Esophagus squamous epithelium (tissue), 5 donors: ENCODE measurements around the gene ACTR1B. TPM values are rescaled to one million over a fixed set of nuclear protein-coding genes. Genes with fewer than 3 reads are reported as not detected.

Source experiments
- DNase-seq: peaks from one replicate; lab custom pipeline; 2025; lab: John Stamatoyannopoulos, UW
- H3K27ac ChIP-seq, 4 donors: fragments of 200-600 bp; sonication (generic); one replicate each; pipeline ENCODE4 v1.5.1; 2016 to 2019; ENCODE audit warnings: mild to moderate bottlenecking in 1 of 4
- H3K27me3 ChIP-seq, 4 donors: fragments of 200-600 bp; sonication (generic); 1 replicate in 3 of 4; 2 replicates in 1 of 4; pipeline versions ENCODE4 v1.5.1 to v1.6.0; 2017 to 2021; ENCODE audit warnings: antibody characterized with exemption in 1 of 4
- H3K36me3 ChIP-seq, 3 donors: fragments of 200-600 bp; sonication (generic); one replicate each; pipeline ENCODE4 v1.5.1; 2016 to 2019
- H3K4me1 ChIP-seq, 3 donors: fragments of 200-600 bp; sonication (generic); one replicate each; pipeline ENCODE4 v1.5.1; 2017 to 2019
- H3K4me3 ChIP-seq, 4 donors: fragments of 200-600 bp; sonication (generic); 1 replicate in 3 of 4; 2 replicates in 1 of 4; pipeline ENCODE4 v1.5.1; 2016 to 2019; ENCODE audit warnings: mild to moderate bottlenecking in 2 of 4, moderate library complexity in 1 of 4
- H3K9me3 ChIP-seq, 3 donors: fragments of 200-600 bp; sonication (generic); one replicate each; pipeline ENCODE4 v1.5.1; 2016 to 2019
- POLR2A ChIP-seq, 4 donors: fragments of 450-650 bp; IDR thresholded peaks; one replicate each; pipeline ENCODE4 v1.6.1; 2017; ENCODE audit warnings: antibody characterized with exemption in 4 of 4, mild to moderate bottlenecking in 4 of 4, moderate library complexity in 3 of 4
- WGBS, 2 donors: methylation state at CpG; one replicate each; pipeline ENCODE4 v1.1.5; 2018; 5-methylcytosine and 5-hydroxymethylcytosine counted together
- intact Hi-C: fragments of 100-400 bp; cut with DNase I; formaldehyde crosslinking; loops from one replicate; pipeline ENCODE4 v1.15.0; 2022
- total RNA-seq, 4 donors: library from RNA; depleted of rRNA; stranded (reverse); fragments of >200 nt; gene quantifications; one replicate each; pipeline ENCODE4 v1.1.0, GENCODE V29; 2016
- TF ChIP-seq, protein P1 (sequence below), 6 experiments: fragments of 450-650 bp in 4 of 6; fragments of 200-600 bp in 2 of 6; sonication (generic) in 2 of 6; IDR thresholded peaks; one replicate each; pipeline ENCODE4 v1.5.1; 2016 to 2019; ENCODE audit warnings: antibody characterized with exemption in 6 of 6, mild to moderate bottlenecking in 4 of 6, moderate library complexity in 4 of 6
- donor health status: DM: yes; HTN: yes; CAD: no.

Gene ACTR1B
- total RNA-seq, 4 donors from 2014 or later: 29.3 to 57.8 (median 47.5) TPM

- no peak overlapping the region for H3K27ac ChIP-seq
- no peaks in the 10 kb centered on the region for H3K27me3 ChIP-seq
- intact Hi-C loops: no loop called here
- no peaks in the 10 kb centered on the region for H3K36me3 ChIP-seq
- no peak for TF ChIP-seq POLR2A (IDR thresholded peaks at IDR 0.05)
- TF ChIP-seq, protein P1, sequence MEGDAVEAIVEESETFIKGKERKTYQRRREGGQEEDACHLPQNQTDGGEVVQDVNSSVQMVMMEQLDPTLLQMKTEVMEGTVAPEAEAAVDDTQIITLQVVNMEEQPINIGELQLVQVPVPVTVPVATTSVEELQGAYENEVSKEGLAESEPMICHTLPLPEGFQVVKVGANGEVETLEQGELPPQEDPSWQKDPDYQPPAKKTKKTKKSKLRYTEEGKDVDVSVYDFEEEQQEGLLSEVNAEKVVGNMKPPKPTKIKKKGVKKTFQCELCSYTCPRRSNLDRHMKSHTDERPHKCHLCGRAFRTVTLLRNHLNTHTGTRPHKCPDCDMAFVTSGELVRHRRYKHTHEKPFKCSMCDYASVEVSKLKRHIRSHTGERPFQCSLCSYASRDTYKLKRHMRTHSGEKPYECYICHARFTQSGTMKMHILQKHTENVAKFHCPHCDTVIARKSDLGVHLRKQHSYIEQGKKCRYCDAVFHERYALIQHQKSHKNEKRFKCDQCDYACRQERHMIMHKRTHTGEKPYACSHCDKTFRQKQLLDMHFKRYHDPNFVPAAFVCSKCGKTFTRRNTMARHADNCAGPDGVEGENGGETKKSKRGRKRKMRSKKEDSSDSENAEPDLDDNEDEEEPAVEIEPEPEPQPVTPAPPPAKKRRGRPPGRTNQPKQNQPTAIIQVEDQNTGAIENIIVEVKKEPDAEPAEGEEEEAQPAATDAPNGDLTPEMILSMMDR (IDR thresholded peaks at IDR 0.05): no peak
- no peaks in the 10 kb centered on the region for H3K9me3 ChIP-seq
- WGBS, 2 donors: 97 to 100% methylated on average over 2 to 5 of the region's 7 CpGs
- H3K4me3 ChIP-seq: no peak overlapping the region
- H3K4me1 ChIP-seq: no peaks in the 10 kb centered on the region
- DNase-seq: no peak
Observed at GRCh38 chr2:97671526-97671925, 7.7 kb upstream of the ACTR1B start.

DNA sequence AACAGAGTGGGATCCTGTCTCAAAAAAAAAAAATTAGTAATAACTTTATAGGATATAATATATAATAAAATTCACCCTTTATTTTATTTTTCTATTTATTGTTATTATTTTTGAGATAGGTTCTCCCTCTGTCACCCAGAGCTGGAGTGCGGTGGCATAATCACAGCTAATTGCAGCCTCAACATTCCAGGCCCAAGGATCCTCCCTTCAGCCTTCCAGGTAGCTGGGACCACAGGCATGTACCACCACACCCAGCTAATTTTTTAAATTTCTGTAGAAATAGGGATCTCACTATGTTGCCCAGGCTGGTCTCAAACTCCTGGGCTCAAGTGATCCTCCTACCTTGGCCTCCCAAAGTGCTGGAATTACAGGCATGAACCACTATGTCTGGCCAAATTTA, 6.6 kb upstream of the ACTR1B start:
- Histone ChIP-seq H3K27ac (no peak overlapping the region), H3K4me1 (no peaks in the 10 kb centered on the region), H3K4me3 (no peak overlapping the region), H3K27me3 (no peaks in the 10 kb centered on the region), H3K9me3 (no peaks in the 10 kb centered on the region), H3K36me3 (no peaks in the 10 kb centered on the region)
- TF ChIP-seq POLR2A (IDR thresholded peaks at IDR 0.05): no peak
- TF ChIP-seq, protein P1 (IDR thresholded peaks at IDR 0.05): no peak
- WGBS, 2 donors: 90 to 100% methylated on average over 1 of the region's 1 CpG
- no peak for DNase-seq
- intact Hi-C loops: no loop called here

GRCh38 chr2:97669448-97669847, 5.6 kb upstream of the ACTR1B start, which contains the start of gene C2orf92:
Gene C2orf92, plus strand, starts transcription at chr2:97669713. Its CDS starts 76 bp downstream, at chr2:97669789.
- H3K36me3 ChIP-seq: no peaks in the 10 kb centered on the region
- TF ChIP-seq, protein P1 (IDR thresholded peaks at IDR 0.05): no peak
- TF ChIP-seq POLR2A (IDR thresholded peaks at IDR 0.05): no peak
- intact Hi-C loops: no loop called here
- 79 to 83% methylated on average over 5 to 6 of the region's 6 CpGs for WGBS, 2 donors
- no peaks in the 10 kb centered on the region for H3K27me3 ChIP-seq
- no peak within 1 kb of the TSS for H3K27ac ChIP-seq
- DNase-seq: no peak
- peaks cover 0 to 7% (median 4%) of the 10 kb centered on the region in 3 donors for H3K4me1 ChIP-seq
- H3K4me3 ChIP-seq: no peak within 1 kb of the TSS
- H3K9me3 ChIP-seq: no peaks in the 10 kb centered on the region

GRCh38 chr2:97664636-97664970, 759 bp upstream of the ACTR1B start:
- H3K27ac ChIP-seq: peak overlapping the region; percentile 95 to 100 (median 98)
- 7% methylated on average over 21 of the region's 21 CpGs for WGBS, 2 donors
- peaks cover 0 to 17% (median 1%) of the 10 kb centered on the region in 3 donors for H3K36me3 ChIP-seq
- H3K9me3 ChIP-seq: no peaks in the 10 kb centered on the region
- no peaks in the 10 kb centered on the region for H3K27me3 ChIP-seq
- TF ChIP-seq POLR2A (IDR thresholded peaks at IDR 0.05): no peak
- TF ChIP-seq, protein P1 (IDR thresholded peaks at IDR 0.05): peak in 1 of 6 experiments; percentile 5
- intact Hi-C loops: no loop called here
- peaks cover 19 to 39% (median 27%) of the 10 kb centered on the region in 3 donors for H3K4me1 ChIP-seq
- peak overlapping the region; percentile 56 to 94 (median 84) for H3K4me3 ChIP-seq
- no peak for DNase-seq

- H3K27me3 ChIP-seq: no peaks in the 10 kb centered on the region
- WGBS, 2 donors: no CpG with 5 or more reads among the region's 46 CpGs
- H3K4me1 ChIP-seq: peaks cover 19 to 39% (median 27%) of the 10 kb centered on the region in 3 donors
- peak overlapping the region; percentile 95 to 100 (median 98) for H3K27ac ChIP-seq
- DNase-seq: no peak
- intact Hi-C loops: no loop called here
- H3K4me3 ChIP-seq: peak overlapping the region; percentile 56 to 94 (median 84)
- no peak for TF ChIP-seq POLR2A (IDR thresholded peaks at IDR 0.05)
- TF ChIP-seq, protein P1 (IDR thresholded peaks at IDR 0.05): peak in 1 of 6 experiments; percentile 3
- no peaks in the 10 kb centered on the region for H3K9me3 ChIP-seq
- peaks cover 5 to 28% (median 7%) of the 10 kb centered on the region in 3 donors for H3K36me3 ChIP-seq
Observed at GRCh38 chr2:97663626-97663961, 250 bp downstream of the ACTR1B start.
